NOMO-1 treated with dmso at 0.1 percent for 144 hours (cell line): ENCODE measurements around the gene OR2S2.
"Not testable (repeated sequence)": the region's sequence is repeated elsewhere in the genome, so short reads cannot be mapped to it uniquely, and the experiment has no call there.

Experiments used
- DNase-seq: peaks from one replicate; lab custom pipeline; 2025; ENCODE audit not compliant: unreplicated experiment; lab: John Stamatoyannopoulos, UW

OR2S2 gene

GRCh38 chr9:35958104-35958837, at the start of gene OR2S2:
Gene OR2S2, minus strand, starts transcription at chr9:35958154. Its CDS starts 56 bp downstream, at chr9:35958098.
- no peak for DNase-seq

- DNase-seq = peak; percentile 58
Observed at GRCh38 chr9:36007316-36007708, 49.4 kb upstream of the OR2S2 start.

GRCh38 chr9:36006549-36007315, 48.8 kb upstream of the OR2S2 start:
- DNase-seq = peak; percentile 93

- no peak for DNase-seq
Observed at GRCh38 chr9:36005891-36006290, 47.9 kb upstream of the OR2S2 start.

- no peak for DNase-seq
Observed at GRCh38 chr9:35998333-35998732, 40.4 kb upstream of the OR2S2 start.

GRCh38 chr9:35997016-35997415, 39.1 kb upstream of the OR2S2 start:
- DNase-seq = not testable (repeated sequence)

GRCh38 chr9:35996358-35996970, 38.5 kb upstream of the OR2S2 start:
- DNase-seq = no peak

- DNase-seq = no peak
Observed at GRCh38 chr9:35994959-35995358, 37.0 kb upstream of the OR2S2 start.

- DNase-seq = no peak
Observed at GRCh38 chr9:35993976-35994720, 36.2 kb upstream of the OR2S2 start.

- DNase-seq = not testable (repeated sequence)
Observed at GRCh38 chr9:35993136-35993535, 35.2 kb upstream of the OR2S2 start.

- no peak for DNase-seq
Observed at GRCh38 chr9:35990155-35990554, 32.2 kb upstream of the OR2S2 start.

- DNase-seq = no peak
Observed at GRCh38 chr9:35984021-35984420, 26.1 kb upstream of the OR2S2 start.

GRCh38 chr9:35981699-35982098, 23.7 kb upstream of the OR2S2 start:
- no peak for DNase-seq

- no peak for DNase-seq
Observed at GRCh38 chr9:35980289-35981011, 22.5 kb upstream of the OR2S2 start.

- DNase-seq = no peak
Observed at GRCh38 chr9:35978792-35979191, 20.8 kb upstream of the OR2S2 start.

- peak; percentile 58 for DNase-seq
Observed at GRCh38 chr9:35976726-35977125, 18.8 kb upstream of the OR2S2 start.

GRCh38 chr9:35974800-35975199, 16.8 kb upstream of the OR2S2 start:
- DNase-seq = no peak

GRCh38 chr9:35972093-35972492, 14.1 kb upstream of the OR2S2 start:
- no peak for DNase-seq

GRCh38 chr9:35967042-35967441, 9.1 kb upstream of the OR2S2 start:
- no peak for DNase-seq

- DNase-seq = no peak
Observed at GRCh38 chr9:35966433-35966832, 8.5 kb upstream of the OR2S2 start.

- DNase-seq = no peak
Observed at GRCh38 chr9:35965011-35965410, 7.1 kb upstream of the OR2S2 start.
